Fibroblast of lung (primary cell): ENCODE results near the gene CAPN2. TPM values are rescaled to one million over a fixed set of nuclear protein-coding genes. Genes with fewer than 3 reads are reported as not detected.

Source experiments
- DNase-seq, 2 donors: peaks; one replicate each; pipeline versions ENCODE4 v3.0.0 to v3.0.0-alpha.2; 2010; ENCODE audit warnings: low read depth in 2 of 2
- H2AFZ ChIP-seq: 2 replicates; pipeline ENCODE4 v1.5.1; 2012; ENCODE audit warnings: low read length, control low read depth, inconsistent platforms
- H3K27ac ChIP-seq: 2 replicates; pipeline ENCODE4 v1.5.1; 2011; ENCODE audit warnings: low read length, control low read depth; ENCODE audit not compliant: insufficient read depth
- H3K27me3 ChIP-seq: 2 replicates; pipeline ENCODE4 v1.5.1; 2011; ENCODE audit warnings: mild to moderate bottlenecking, low read length; ENCODE audit not compliant: control insufficient read depth, insufficient read depth
- H3K36me3 ChIP-seq: 2 replicates; pipeline ENCODE4 v1.5.1; 2011; ENCODE audit warnings: low read length; ENCODE audit not compliant: control insufficient read depth, insufficient read depth
- H3K4me1 ChIP-seq: 2 replicates; pipeline ENCODE4 v1.5.1; 2011; ENCODE audit warnings: low read length; ENCODE audit not compliant: control insufficient read depth, insufficient read depth; ENCODE audit errors: extremely low read depth
- H3K4me2 ChIP-seq: 2 replicates; pipeline ENCODE4 v1.5.1; 2011; ENCODE audit warnings: low read length, control low read depth; ENCODE audit not compliant: insufficient read depth; ENCODE audit errors: extremely low read depth
- H3K4me3 ChIP-seq, 4 experiments: fragments of 200-600 bp in 1 of 4; sonication (generic) in 1 of 4; replicated peaks in 1 of 4; 2 replicates each; pipeline ENCODE4 v1.5.1; 2011 to 2016; ENCODE audit warnings: low read length in 4 of 4, low read depth in 3 of 4, mild to moderate bottlenecking in 3 of 4, control low read depth in 2 of 4, inconsistent platforms in 1 of 4, mixed read lengths in 1 of 4; ENCODE audit not compliant: insufficient read depth in 1 of 4; ENCODE audit errors: control extremely low read depth in 1 of 4
- H3K79me2 ChIP-seq: 2 replicates; pipeline ENCODE4 v1.5.1; 2012; ENCODE audit warnings: mild to moderate bottlenecking, low read length, inconsistent platforms; ENCODE audit not compliant: control insufficient read depth, insufficient read depth
- H3K9ac ChIP-seq: 2 replicates; pipeline ENCODE4 v1.5.1; 2011; ENCODE audit warnings: mild to moderate bottlenecking, low read length, control low read depth; ENCODE audit not compliant: insufficient read depth
- H3K9me3 ChIP-seq: 2 replicates; pipeline ENCODE4 v1.5.1; 2012; ENCODE audit warnings: low read depth, low read length; ENCODE audit not compliant: control insufficient read depth, insufficient read depth
- H4K20me1 ChIP-seq: 2 replicates; pipeline ENCODE4 v1.5.1; 2011; ENCODE audit warnings: low read length; ENCODE audit not compliant: control insufficient read depth, insufficient read depth; ENCODE audit errors: extremely low read depth
- EZH2 ChIP-seq: IDR thresholded peaks from 2 replicates; pipeline ENCODE4 v1.5.1; 2012; ENCODE audit warnings: low read length, control low read depth, mild to moderate bottlenecking; ENCODE audit errors: missing control alignments
- polyA plus RNA-seq, 2 donors: library from polyadenylated mRNA; depleted of rRNA in 1 of 2; stranded (reverse) in 1 of 2; unstranded in 1 of 2; fragments of >200 nt; gene quantifications; 2 replicates each; pipeline ENCODE4 v1.2.1, GENCODE V29; 2011 to 2012; ENCODE audit warnings: missing spikeins in 1 of 2
- total RNA-seq: library from RNA; depleted of rRNA; stranded (reverse); fragments of >200 nt; gene quantifications from 2 replicates; pipeline ENCODE4 v1.2.1, GENCODE V29; 2014
- TF ChIP-seq, protein P1 (sequence below), 2 donors: IDR thresholded peaks in 1 of 2; conservative IDR thresholded peaks in 1 of 2; 1 replicate in 1 of 2; 2 replicates in 1 of 2; pipeline ENCODE4 v1.5.1; 2011 to 2012; ENCODE audit warnings: low read length in 2 of 2, control low read depth in 1 of 2, inconsistent platforms in 1 of 2, low read depth in 1 of 2, mild to moderate bottlenecking in 1 of 2

CAPN2 gene
- total and polyA plus RNA-seq, 2 donors (not counting 1 experiment from before 2014, with no cell fraction given) = 387 to 488 TPM

DNA sequence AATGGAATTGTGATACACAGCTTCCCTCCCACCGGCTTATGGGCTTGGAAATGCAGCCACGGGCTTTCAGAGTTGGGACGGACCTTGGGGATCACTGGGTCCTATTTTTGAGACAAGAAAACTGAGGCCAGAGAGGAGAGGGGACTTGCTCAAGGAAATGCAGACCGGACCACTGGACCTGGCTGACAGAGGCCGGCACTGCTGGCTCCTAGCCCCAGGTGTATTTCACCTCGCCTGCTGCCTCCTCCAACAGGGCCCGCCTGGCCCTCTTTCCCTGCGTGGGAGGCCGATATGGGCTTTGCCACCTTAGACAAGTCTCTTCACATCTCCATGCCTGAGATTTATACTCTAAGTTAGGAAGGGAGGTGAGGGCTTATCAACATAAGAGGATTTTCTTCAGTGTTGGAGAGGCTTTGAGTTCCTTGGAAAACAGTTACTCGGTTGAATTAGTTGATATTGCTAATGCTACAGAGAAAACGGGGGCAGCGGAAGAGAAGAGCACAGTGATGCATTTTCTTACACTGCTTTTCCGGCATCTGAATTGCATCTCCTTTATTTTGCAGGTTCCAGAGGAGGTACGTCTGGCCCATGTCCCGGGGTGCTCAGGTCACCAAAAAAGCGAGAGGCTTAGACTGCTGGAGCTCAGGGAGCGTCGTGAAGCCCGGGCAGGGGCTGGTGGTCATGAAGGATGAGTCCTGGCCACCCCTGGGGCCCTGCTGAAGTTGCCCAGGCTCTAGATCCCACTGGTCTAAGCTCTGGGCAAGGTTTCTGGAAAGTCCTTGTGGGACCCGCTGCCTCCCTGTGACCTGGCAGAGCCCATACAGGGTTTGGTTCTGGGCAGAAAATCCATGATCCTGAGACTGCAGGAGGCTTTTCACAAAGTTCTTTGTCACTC, 44.7 kb downstream of the CAPN2 start:
- no peak overlapping the region for H2AFZ ChIP-seq
- no peaks in the 10 kb centered on the region for H3K27me3 ChIP-seq
- no peak overlapping the region for H3K9ac ChIP-seq
- no peaks in the 10 kb centered on the region for H4K20me1 ChIP-seq
- TF ChIP-seq, protein P1, sequence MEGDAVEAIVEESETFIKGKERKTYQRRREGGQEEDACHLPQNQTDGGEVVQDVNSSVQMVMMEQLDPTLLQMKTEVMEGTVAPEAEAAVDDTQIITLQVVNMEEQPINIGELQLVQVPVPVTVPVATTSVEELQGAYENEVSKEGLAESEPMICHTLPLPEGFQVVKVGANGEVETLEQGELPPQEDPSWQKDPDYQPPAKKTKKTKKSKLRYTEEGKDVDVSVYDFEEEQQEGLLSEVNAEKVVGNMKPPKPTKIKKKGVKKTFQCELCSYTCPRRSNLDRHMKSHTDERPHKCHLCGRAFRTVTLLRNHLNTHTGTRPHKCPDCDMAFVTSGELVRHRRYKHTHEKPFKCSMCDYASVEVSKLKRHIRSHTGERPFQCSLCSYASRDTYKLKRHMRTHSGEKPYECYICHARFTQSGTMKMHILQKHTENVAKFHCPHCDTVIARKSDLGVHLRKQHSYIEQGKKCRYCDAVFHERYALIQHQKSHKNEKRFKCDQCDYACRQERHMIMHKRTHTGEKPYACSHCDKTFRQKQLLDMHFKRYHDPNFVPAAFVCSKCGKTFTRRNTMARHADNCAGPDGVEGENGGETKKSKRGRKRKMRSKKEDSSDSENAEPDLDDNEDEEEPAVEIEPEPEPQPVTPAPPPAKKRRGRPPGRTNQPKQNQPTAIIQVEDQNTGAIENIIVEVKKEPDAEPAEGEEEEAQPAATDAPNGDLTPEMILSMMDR (conservative IDR thresholded peaks at IDR 0.05 in 1 of 2, IDR thresholded peaks at IDR 0.05 in 1 of 2; ENCODE audit: low read depth in 1 of 2, low read length in 2 of 2) = no peak
- no peak for TF ChIP-seq EZH2
- no peaks in the 10 kb centered on the region for H3K9me3 ChIP-seq
- no peak overlapping the region for H3K27ac ChIP-seq
- H3K4me1 ChIP-seq = no peaks in the 10 kb centered on the region
- H3K4me3 ChIP-seq = no peak overlapping the region
- peaks cover 52% of the 10 kb centered on the region for H3K36me3 ChIP-seq
- no peak for DNase-seq
- H3K4me2 ChIP-seq = no peak overlapping the region
- H3K79me2 ChIP-seq = peaks cover 2% of the 10 kb centered on the region

DNA sequence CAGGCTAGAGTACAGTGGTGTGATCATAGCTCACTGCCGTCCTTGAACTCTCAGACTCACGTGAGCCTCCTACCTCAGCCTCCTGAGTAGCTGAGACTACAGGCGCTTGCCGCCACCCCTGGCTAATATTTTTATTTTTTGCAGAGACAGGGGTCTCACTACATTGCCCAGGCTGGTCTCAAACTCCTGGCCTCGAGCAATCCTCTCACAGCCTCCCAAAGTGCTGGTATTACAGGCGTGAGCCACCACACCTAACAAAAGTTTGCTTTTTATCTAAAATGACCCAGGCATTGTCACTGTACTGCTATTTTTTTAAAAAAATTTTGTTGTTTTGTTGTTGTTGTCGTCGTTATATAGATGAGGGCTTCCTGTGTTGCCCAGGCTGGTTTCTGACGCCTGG, 46.4 kb downstream of the CAPN2 start:
- no peaks in the 10 kb centered on the region for H3K27me3 ChIP-seq
- H3K36me3 ChIP-seq = peaks cover 50% of the 10 kb centered on the region
- H4K20me1 ChIP-seq = no peaks in the 10 kb centered on the region
- H3K4me2 ChIP-seq = no peak overlapping the region
- DNase-seq = no peak
- no peaks in the 10 kb centered on the region for H3K9me3 ChIP-seq
- no peaks in the 10 kb centered on the region for H3K4me1 ChIP-seq
- TF ChIP-seq, protein P1 (conservative IDR thresholded peaks at IDR 0.05 in 1 of 2, IDR thresholded peaks at IDR 0.05 in 1 of 2; ENCODE audit: low read depth in 1 of 2, low read length in 2 of 2) = no peak
- TF ChIP-seq EZH2 = no peak
- no peak overlapping the region for H3K27ac ChIP-seq
- no peak overlapping the region for H2AFZ ChIP-seq
- no peak overlapping the region for H3K9ac ChIP-seq
- no peak overlapping the region for H3K4me3 ChIP-seq
- no peaks in the 10 kb centered on the region for H3K79me2 ChIP-seq

GRCh38 chr1:223759273-223759672, 46.9 kb downstream of the CAPN2 start:
- no peak for DNase-seq
- Histone ChIP-seq H3K79me2 (no peaks in the 10 kb centered on the region), H3K4me2 (no peak overlapping the region), H3K27me3 (no peaks in the 10 kb centered on the region), H3K4me1 (no peaks in the 10 kb centered on the region), H3K4me3 (no peak overlapping the region), H4K20me1 (no peaks in the 10 kb centered on the region), H3K9ac (no peak overlapping the region), H3K9me3 (no peaks in the 10 kb centered on the region), H3K36me3 (peaks cover 50% of the 10 kb centered on the region), H3K27ac (no peak overlapping the region), H2AFZ (no peak overlapping the region)
- TF ChIP-seq, protein P1 (conservative IDR thresholded peaks at IDR 0.05 in 1 of 2, IDR thresholded peaks at IDR 0.05 in 1 of 2; ENCODE audit: low read depth in 1 of 2, low read length in 2 of 2) = no peak
- no peak for TF ChIP-seq EZH2
